Prostate gland (tissue), 2 donors: Measurements from ENCODE around the gene LGALS12.

Source experiments
- POLR2A ChIP-seq: fragments of 450-650 bp; IDR thresholded peaks from one replicate; pipeline ENCODE4 v1.6.1; 2016; ENCODE audit warnings: antibody characterized with exemption, mild to moderate bottlenecking
- TF ChIP-seq, protein P1 (sequence below), 4 experiments: fragments of 200-600 bp in 2 of 4; fragments of 450-650 bp in 2 of 4; sonication (generic) in 2 of 4; IDR thresholded peaks; 1 replicate in 3 of 4; 2 replicates in 1 of 4; pipeline ENCODE4 v1.5.1; 2016 to 2019; ENCODE audit warnings: antibody characterized with exemption in 4 of 4, mild to moderate bottlenecking in 2 of 4, moderate library complexity in 2 of 4

GRCh38 chr11:63489879-63490278, 16.0 kb upstream of the LGALS12 start:
- TF ChIP-seq, protein P1, sequence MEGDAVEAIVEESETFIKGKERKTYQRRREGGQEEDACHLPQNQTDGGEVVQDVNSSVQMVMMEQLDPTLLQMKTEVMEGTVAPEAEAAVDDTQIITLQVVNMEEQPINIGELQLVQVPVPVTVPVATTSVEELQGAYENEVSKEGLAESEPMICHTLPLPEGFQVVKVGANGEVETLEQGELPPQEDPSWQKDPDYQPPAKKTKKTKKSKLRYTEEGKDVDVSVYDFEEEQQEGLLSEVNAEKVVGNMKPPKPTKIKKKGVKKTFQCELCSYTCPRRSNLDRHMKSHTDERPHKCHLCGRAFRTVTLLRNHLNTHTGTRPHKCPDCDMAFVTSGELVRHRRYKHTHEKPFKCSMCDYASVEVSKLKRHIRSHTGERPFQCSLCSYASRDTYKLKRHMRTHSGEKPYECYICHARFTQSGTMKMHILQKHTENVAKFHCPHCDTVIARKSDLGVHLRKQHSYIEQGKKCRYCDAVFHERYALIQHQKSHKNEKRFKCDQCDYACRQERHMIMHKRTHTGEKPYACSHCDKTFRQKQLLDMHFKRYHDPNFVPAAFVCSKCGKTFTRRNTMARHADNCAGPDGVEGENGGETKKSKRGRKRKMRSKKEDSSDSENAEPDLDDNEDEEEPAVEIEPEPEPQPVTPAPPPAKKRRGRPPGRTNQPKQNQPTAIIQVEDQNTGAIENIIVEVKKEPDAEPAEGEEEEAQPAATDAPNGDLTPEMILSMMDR (IDR thresholded peaks at IDR 0.05) = no peak
- no peak for TF ChIP-seq POLR2A
